Measurements from ENCODE around the gene LENG8.

Gene LENG8

DNA sequence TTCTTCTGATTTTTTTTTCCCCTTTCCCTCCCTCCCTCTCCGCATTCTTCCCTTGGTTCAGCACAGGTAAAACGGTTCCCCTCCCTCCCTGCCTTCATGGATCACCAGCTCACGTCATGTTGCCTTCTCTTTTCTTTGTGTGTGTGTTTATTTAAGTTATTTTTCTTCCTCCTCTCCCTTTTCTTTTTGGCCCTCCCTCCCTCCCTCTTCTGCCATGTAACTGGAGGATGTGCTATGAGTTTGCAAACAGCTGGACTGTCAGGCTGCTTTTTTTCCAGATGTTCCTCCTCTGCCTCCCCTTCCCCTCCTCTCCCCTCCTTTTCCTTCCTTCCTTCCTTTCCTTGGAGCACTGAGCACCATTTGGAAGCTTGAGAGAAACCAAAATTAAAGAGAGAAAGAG lies 12.6 kb downstream of the LENG8 start:
- ATAC-seq, result no peak
- TF ChIP-seq TCF4 (CRISPR knock-in tag; IDR thresholded peaks at IDR 0.05; ENCODE audit: borderline replicate concordance) (no peak), BACH2 (CRISPR knock-in tag; IDR thresholded peaks at IDR 0.05; ENCODE audit: borderline replicate concordance) (no peak), GLIS3 (CRISPR knock-in tag; IDR thresholded peaks at IDR 0.05) (no peak), OSR1 (CRISPR knock-in tag; IDR thresholded peaks at IDR 0.05) (no peak), ARNTL (CRISPR knock-in tag; IDR thresholded peaks at IDR 0.05; ENCODE audit: borderline replicate concordance, low read depth) (no peak), ZFP30 (CRISPR knock-in tag; IDR thresholded peaks at IDR 0.05) (no peak), ZNF8 (CRISPR knock-in tag; IDR thresholded peaks at IDR 0.05) (no peak), CSDC2 (CRISPR knock-in tag; IDR thresholded peaks at IDR 0.05) (no peak), ESRRG (CRISPR knock-in tag; IDR thresholded peaks at IDR 0.05) (no peak), RARB (CRISPR knock-in tag; IDR thresholded peaks at IDR 0.05) (no peak), ZFP3 (CRISPR knock-in tag; IDR thresholded peaks at IDR 0.05) (no peak), ZC3H10 (CRISPR knock-in tag; IDR thresholded peaks at IDR 0.05) (no peak), SNAI2 (CRISPR knock-in tag; IDR thresholded peaks at IDR 0.05) (no peak), ZNF70 (CRISPR knock-in tag; IDR thresholded peaks at IDR 0.05) (no peak)
- TF ChIP-seq, protein P1, sequence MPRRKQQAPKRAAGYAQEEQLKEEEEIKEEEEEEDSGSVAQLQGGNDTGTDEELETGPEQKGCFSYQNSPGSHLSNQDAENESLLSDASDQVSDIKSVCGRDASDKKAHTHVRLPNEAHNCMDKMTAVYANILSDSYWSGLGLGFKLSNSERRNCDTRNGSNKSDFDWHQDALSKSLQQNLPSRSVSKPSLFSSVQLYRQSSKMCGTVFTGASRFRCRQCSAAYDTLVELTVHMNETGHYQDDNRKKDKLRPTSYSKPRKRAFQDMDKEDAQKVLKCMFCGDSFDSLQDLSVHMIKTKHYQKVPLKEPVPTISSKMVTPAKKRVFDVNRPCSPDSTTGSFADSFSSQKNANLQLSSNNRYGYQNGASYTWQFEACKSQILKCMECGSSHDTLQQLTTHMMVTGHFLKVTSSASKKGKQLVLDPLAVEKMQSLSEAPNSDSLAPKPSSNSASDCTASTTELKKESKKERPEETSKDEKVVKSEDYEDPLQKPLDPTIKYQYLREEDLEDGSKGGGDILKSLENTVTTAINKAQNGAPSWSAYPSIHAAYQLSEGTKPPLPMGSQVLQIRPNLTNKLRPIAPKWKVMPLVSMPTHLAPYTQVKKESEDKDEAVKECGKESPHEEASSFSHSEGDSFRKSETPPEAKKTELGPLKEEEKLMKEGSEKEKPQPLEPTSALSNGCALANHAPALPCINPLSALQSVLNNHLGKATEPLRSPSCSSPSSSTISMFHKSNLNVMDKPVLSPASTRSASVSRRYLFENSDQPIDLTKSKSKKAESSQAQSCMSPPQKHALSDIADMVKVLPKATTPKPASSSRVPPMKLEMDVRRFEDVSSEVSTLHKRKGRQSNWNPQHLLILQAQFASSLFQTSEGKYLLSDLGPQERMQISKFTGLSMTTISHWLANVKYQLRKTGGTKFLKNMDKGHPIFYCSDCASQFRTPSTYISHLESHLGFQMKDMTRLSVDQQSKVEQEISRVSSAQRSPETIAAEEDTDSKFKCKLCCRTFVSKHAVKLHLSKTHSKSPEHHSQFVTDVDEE (CRISPR knock-in tag; IDR thresholded peaks at IDR 0.05), result no peak
- TF ChIP-seq, protein P2, sequence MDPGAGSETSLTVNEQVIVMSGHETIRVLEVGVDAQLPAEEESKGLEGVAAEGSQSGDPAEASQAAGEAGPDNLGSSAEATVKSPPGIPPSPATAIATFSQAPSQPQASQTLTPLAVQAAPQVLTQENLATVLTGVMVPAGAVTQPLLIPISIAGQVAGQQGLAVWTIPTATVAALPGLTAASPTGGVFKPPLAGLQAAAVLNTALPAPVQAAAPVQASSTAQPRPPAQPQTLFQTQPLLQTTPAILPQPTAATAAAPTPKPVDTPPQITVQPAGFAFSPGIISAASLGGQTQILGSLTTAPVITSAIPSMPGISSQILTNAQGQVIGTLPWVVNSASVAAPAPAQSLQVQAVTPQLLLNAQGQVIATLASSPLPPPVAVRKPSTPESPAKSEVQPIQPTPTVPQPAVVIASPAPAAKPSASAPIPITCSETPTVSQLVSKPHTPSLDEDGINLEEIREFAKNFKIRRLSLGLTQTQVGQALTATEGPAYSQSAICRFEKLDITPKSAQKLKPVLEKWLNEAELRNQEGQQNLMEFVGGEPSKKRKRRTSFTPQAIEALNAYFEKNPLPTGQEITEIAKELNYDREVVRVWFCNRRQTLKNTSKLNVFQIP (CRISPR knock-in tag; IDR thresholded peaks at IDR 0.05; ENCODE audit: borderline replicate concordance, low read depth), result no peak
- TF ChIP-seq, protein P3, sequence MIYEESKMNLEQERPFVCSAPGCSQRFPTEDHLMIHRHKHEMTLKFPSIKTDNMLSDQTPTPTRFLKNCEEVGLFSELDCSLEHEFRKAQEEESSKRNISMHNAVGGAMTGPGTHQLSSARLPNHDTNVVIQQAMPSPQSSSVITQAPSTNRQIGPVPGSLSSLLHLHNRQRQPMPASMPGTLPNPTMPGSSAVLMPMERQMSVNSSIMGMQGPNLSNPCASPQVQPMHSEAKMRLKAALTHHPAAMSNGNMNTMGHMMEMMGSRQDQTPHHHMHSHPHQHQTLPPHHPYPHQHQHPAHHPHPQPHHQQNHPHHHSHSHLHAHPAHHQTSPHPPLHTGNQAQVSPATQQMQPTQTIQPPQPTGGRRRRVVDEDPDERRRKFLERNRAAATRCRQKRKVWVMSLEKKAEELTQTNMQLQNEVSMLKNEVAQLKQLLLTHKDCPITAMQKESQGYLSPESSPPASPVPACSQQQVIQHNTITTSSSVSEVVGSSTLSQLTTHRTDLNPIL (CRISPR knock-in tag; IDR thresholded peaks at IDR 0.05; ENCODE audit: low read depth), result no peak

DNA sequence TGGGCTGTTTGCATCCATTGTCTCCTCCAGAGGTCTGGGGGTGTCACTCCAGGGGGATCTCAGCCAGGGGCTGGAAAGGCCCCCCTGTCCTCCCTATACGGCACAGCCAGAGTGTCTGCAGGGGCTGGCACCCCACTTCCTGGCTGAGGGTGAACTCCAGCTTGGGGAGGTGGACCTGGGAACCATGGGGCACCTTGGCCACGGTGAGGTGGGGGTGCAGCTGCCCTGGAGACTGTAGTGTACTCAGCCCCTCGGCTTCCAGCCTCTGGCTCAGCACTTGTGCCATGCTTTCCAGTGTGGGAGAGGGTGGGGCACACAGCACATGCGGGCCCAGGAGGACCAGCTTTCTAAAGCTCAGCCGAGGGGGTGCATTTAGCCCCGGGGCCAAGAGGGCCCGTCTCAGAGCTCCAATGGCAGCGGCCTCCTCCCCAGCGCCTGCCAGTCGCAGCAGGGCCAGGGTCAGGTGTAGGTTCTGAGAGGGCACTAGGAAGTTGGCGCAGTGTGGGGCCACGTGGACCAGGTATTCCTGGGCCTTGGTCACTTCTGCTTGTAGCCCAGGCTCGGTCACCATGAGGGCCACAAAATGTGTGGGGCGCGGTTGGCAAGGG lies 13.2 kb downstream of the LENG8 start:
- no peak for TF ChIP-seq GLIS3 (CRISPR knock-in tag; IDR thresholded peaks at IDR 0.05)
- TF ChIP-seq ZNF70 (CRISPR knock-in tag; IDR thresholded peaks at IDR 0.05), result no peak
- TF ChIP-seq ISL1 (CRISPR knock-in tag; IDR thresholded peaks at IDR 0.05), result no peak
- no peak for TF ChIP-seq TOX (CRISPR knock-in tag; IDR thresholded peaks at IDR 0.05; ENCODE audit: borderline replicate concordance)
- no peak for TF ChIP-seq ZNF8 (CRISPR knock-in tag; IDR thresholded peaks at IDR 0.05)
- TF ChIP-seq PPARA (CRISPR knock-in tag; IDR thresholded peaks at IDR 0.05; ENCODE audit: borderline replicate concordance), result no peak
- TF ChIP-seq, protein P1 (CRISPR knock-in tag; IDR thresholded peaks at IDR 0.05), result no peak
- TF ChIP-seq, protein P4, sequence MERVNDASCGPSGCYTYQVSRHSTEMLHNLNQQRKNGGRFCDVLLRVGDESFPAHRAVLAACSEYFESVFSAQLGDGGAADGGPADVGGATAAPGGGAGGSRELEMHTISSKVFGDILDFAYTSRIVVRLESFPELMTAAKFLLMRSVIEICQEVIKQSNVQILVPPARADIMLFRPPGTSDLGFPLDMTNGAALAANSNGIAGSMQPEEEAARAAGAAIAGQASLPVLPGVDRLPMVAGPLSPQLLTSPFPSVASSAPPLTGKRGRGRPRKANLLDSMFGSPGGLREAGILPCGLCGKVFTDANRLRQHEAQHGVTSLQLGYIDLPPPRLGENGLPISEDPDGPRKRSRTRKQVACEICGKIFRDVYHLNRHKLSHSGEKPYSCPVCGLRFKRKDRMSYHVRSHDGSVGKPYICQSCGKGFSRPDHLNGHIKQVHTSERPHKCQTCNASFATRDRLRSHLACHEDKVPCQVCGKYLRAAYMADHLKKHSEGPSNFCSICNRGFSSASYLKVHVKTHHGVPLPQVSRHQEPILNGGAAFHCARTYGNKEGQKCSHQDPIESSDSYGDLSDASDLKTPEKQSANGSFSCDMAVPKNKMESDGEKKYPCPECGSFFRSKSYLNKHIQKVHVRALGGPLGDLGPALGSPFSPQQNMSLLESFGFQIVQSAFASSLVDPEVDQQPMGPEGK (CRISPR knock-in tag; IDR thresholded peaks at IDR 0.05; ENCODE audit: borderline replicate concordance), result no peak
- no peak for TF ChIP-seq CSDC2 (CRISPR knock-in tag; IDR thresholded peaks at IDR 0.05)
- no peak for TF ChIP-seq RARB (CRISPR knock-in tag; IDR thresholded peaks at IDR 0.05)
- no peak for TF ChIP-seq SNAI2 (CRISPR knock-in tag; IDR thresholded peaks at IDR 0.05)
- no peak for TF ChIP-seq ZC3H10 (CRISPR knock-in tag; IDR thresholded peaks at IDR 0.05)
- TF ChIP-seq, protein P2 (CRISPR knock-in tag; IDR thresholded peaks at IDR 0.05; ENCODE audit: borderline replicate concordance, low read depth), result no peak
- no peak for TF ChIP-seq ZFP3 (CRISPR knock-in tag; IDR thresholded peaks at IDR 0.05)
- TF ChIP-seq, protein P5, sequence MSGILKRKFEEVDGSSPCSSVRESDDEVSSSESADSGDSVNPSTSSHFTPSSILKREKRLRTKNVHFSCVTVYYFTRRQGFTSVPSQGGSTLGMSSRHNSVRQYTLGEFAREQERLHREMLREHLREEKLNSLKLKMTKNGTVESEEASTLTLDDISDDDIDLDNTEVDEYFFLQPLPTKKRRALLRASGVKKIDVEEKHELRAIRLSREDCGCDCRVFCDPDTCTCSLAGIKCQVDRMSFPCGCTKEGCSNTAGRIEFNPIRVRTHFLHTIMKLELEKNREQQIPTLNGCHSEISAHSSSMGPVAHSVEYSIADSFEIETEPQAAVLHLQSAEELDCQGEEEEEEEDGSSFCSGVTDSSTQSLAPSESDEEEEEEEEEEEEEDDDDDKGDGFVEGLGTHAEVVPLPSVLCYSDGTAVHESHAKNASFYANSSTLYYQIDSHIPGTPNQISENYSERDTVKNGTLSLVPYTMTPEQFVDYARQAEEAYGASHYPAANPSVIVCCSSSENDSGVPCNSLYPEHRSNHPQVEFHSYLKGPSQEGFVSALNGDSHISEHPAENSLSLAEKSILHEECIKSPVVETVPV (CRISPR knock-in tag; IDR thresholded peaks at IDR 0.05), result no peak
- TF ChIP-seq, protein P3 (CRISPR knock-in tag; IDR thresholded peaks at IDR 0.05; ENCODE audit: low read depth), result no peak
- TF ChIP-seq ZNF565 (CRISPR knock-in tag; conservative IDR thresholded peaks at IDR 0.05; ENCODE audit: low read depth), result no peak
- no peak for TF ChIP-seq ZFP30 (CRISPR knock-in tag; IDR thresholded peaks at IDR 0.05)
- TF ChIP-seq BACH2 (CRISPR knock-in tag; IDR thresholded peaks at IDR 0.05; ENCODE audit: borderline replicate concordance), result no peak
- no peak for ATAC-seq
